Suprapubic skin (tissue), 3 donors: Measurements from ENCODE around the gene LDHD.

Experiments used
- CTCF ChIP-seq, 2 donors: fragments of 200-600 bp in 1 of 2; fragments of 450-650 bp in 1 of 2; sonication (generic) in 1 of 2; IDR thresholded peaks; one replicate each; pipeline ENCODE4 v1.5.1; 2016 to 2019; ENCODE audit warnings: antibody characterized with exemption in 2 of 2, mild to moderate bottlenecking in 1 of 2, moderate library complexity in 1 of 2
- POLR2A ChIP-seq, 2 donors: fragments of 450-650 bp; IDR thresholded peaks; one replicate each; pipeline ENCODE4 v1.6.1; 2017; ENCODE audit warnings: antibody characterized with exemption in 2 of 2, mild to moderate bottlenecking in 2 of 2, moderate library complexity in 2 of 2

- no peak for TF ChIP-seq CTCF (IDR thresholded peaks at IDR 0.05)
- no peak for TF ChIP-seq POLR2A (IDR thresholded peaks at IDR 0.05)
Measured at GRCh38 chr16:75113541-75114121, 2.9 kb downstream of the LDHD start.
